Sciatic nerve (tissue), 2 donors: ENCODE measurements around the gene OXT. TPM values are rescaled to one million over a fixed set of nuclear protein-coding genes. Genes with fewer than 3 reads are reported as not detected.
A peak's percentile ranks its signal among the peaks of the same experiment; 100 is the strongest.
"Not testable (repeated sequence)": the region's sequence is repeated elsewhere in the genome, so short reads cannot be mapped to it uniquely, and the experiment has no call there.

ENCODE experiments used
- ATAC-seq: fragments of 200-7000 bp; cut with Tn5 transposase; one replicate; pipeline ENCODE4 v1.9.1; 2020; ENCODE audit warnings: mild to moderate bottlenecking, moderate library complexity
- DNase-seq: peaks from one replicate; pipeline ENCODE4 v3.0.0-alpha.2; 2020; ENCODE audit warnings: low spot score
- intact Hi-C: fragments of 100-400 bp; cut with DNase I; formaldehyde crosslinking; loops from one replicate; pipeline ENCODE4 v1.14.2; 2022
- total RNA-seq: library from RNA; stranded (reverse); fragmentation: NEBNext Ultra II Directional; extraction: Animal tissue kit (Norgen Biotek cat#: 25700); gene quantifications from one replicate; pipeline ENCODE4 v1.2.1, GENCODE V29; 2021
- donor health status: DM: no; HTN: no; CAD: no.
- donor health status: DM: no; HTN: no; CAD: no.

Gene OXT
- total RNA-seq, 1 donor from 2014 or later: not detected

DNA sequence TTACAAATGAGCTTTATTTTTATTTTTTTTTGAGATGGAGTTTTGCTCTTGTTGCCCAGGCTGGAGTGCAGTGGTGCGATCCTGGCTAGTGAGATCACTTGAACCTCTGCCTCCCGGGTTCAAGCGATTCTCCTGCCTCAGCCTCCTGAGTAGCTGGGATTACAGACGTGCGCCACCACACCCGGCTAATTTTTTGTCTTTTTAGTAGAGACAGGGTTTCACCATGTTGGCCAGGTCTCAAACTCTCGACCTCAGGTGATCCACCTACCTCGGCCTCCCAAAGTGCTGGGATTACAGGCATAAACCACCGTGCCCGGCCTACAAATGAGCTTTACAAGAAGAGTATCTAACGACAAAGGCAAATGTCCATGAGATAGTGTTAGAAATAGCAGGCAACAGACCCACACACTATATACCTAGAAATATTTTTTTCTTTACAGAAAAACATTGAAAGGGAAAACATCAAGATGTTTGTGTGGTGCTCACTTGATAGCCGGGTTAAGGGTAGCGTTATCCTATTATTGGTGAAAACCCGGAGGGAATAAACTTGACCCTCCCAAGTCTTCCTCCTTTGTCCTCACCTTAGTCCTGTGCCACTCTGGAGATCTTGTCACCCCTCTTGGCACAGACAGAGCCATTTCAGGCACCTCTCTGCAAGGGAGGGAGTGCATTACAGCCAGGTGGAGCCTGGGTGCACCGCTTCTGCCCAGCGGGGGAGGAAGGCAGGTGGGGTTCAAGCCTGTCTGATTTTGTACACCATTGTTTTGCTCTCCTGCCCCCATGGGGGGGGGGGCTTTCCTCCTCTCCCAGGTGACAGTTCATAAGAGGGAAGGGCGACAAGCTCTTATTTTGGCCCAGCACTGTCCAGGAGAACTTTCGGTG is 34.1 kb downstream of the OXT start:
- ATAC-seq (no peak), DNase-seq (no peak)
- intact Hi-C loops: no loop called here

DNA sequence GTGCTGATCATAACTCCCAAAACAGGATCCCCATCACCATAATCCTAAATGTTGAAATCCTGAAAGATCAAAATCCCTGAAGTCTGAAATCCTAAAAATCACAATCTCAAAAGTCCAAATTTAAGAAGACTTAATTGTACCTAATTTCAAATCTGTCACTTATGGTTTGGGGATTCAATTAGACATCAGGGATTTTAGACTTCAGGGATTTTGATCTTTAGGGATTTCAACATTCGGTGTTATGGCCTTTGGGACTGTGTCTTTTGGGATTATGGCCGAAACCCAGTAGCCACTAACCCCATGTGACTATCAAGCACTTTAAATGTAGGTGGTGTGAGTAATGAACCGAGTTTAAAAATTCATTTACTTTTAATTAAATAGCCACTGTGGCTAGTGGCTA is 34.8 kb downstream of the OXT start:
- no peak for DNase-seq
- intact Hi-C loops: no loop called here
- ATAC-seq: no peak

DNA sequence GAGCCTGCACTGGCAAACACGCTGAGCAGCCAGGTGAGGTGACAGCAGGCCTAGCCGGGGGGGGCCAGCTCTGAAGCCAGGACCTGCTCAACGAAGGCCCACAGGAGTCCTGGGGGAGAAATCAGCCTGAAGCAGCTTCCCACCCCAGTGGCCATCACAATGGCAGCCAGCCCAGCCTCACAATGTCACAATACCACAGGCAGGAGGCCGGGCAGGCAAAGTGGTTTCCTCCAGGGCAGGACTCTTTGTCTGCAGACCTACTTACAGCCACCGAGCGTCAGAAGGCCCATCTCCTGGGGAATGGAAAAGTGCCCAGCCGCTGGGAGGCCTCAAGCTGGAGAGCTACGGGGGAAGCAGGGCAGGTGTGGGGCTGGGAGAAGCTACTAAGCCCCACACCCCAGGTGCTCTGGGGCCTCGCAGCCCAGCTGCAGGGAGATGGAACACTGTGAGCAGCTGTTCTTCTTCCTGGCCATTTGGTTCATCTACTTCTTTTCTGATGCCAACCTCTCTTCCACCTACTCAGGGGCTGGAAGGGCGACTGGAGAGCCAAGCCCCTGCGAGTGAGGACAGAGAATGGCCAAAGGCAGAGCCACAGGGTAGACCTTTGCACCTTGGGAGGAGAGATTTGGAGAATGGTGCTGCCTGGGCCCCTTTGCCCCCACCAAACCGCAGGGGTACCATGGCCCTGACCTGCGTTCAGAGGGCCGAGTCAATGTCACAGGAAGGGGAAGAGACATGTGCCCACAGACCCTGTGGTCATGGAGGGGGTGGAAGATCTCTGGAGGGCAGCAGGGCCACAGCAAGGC is 35.4 kb downstream of the OXT start:
- intact Hi-C loops: no loop called here
- ATAC-seq (no peak), DNase-seq (no peak)

DNA sequence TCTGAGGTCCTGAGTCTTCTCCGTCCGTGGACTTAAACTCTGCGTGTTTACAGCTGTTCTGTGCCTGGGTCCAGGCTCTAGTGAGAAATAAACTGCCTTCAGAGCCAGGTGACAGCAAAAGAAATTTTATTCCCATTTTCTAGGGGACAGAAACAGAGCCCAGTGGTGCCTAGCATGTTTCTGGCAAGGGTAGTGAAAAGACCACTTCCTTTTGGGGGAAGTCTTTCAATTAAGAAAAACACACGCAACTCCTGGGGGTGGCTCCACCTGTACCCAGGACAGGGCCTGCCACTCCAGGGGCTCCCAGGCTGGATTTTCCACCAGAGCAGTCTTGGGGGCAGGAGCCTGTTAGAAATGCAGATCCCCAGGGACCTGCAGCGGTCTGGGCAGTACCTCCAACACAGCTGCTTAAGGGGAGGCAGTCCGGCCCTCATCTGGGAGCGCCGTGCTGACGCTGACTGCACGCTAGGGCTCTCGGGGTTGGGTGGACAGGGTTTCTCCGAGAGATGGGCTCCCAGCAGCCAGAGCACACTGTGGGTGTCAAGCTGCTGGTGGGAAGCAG is 36.1 kb downstream of the OXT start:
- DNase-seq (no peak), ATAC-seq (no peak)
- intact Hi-C loops: no loop called here

DNA sequence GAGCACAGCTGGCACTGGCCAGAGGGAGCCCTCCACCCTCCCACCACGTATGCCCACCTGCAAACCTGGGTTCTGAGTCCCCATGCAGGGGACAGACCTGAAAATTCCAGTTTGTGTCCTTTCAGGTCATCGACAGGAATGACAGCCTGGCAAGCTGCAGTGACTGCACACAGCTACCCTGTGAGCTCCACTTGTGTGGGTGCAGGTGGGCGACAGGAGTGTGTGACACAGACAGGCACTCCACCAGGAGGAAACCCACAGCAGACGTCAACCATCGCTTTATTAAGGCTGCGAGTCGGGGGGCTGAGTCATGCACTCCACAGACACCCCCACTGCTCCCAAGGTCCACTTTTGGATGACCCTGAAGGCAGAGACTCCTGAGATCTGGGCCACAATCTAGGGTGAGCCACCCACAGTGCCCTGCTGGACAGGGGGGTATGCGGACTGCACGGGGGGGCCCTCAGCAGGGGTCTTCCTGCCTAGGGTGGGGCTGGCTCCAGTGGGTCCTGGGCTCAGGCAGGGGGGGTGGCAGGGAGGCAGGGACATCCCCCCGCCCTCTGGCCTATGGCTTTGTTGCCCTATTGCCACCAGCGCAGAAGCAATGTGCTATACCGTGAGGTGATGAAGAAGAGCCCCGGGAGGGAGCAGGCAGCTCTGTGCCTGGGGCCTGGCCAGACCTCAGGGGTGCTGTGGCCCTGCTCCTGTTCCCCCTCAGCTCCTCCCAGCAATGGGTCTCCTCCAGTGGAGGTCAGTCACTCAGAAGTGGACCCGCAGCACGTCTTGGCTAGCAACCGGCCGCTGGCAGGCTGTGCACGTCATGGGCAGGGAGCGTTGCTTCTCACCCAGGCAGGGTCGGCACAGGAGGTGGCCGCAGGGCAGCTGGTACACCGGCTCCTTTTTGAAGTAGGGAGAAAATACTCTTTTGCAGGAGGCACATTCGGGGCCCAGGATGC is 38.2 kb downstream of the OXT start:
- intact Hi-C loops: no loop called here
- DNase-seq (no peak), ATAC-seq (no peak)

DNA sequence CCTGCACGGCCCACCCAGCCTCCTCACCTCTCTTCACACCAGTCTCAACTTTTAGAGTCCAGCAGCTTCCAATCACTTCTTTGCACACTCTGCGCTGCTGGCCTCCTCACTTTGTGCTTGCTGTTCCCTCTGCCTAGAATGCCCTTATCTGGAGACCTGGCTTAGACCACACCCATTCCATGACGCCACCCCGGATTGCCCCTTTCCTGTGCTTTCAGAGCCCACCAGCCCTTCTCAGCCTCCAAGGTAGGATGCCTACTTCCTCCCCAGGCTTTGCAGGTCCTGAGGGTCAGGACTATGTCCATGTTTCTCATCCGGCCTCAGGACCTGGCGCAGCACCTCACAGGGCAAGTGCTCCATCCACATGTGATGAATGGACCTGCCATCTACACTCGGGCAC is 40.1 kb downstream of the OXT start:
- ATAC-seq (no peak), DNase-seq (no peak)
- intact Hi-C loops: no loop called here

DNA sequence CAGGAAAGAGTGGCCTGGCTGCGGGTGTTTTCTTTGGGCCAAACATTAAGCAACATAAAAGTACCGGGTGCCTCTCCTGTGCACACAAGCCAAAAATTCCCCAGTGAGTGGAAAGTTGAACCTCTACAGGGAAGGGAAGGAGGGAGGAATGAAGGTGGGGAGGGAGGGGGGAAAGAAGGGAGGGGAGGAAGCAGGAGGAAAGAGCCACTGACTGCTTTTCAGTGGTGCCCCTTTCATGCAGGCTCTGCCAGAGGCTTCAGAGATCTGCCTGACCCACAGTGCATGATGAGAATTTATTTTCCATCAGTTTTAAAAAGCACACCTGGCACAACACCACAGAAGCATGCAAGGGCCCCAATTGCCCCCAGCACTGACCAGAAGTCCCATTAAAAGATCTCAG is 40.6 kb downstream of the OXT start:
- DNase-seq (no peak), ATAC-seq (no peak)
- intact Hi-C loops: no loop called here

DNA sequence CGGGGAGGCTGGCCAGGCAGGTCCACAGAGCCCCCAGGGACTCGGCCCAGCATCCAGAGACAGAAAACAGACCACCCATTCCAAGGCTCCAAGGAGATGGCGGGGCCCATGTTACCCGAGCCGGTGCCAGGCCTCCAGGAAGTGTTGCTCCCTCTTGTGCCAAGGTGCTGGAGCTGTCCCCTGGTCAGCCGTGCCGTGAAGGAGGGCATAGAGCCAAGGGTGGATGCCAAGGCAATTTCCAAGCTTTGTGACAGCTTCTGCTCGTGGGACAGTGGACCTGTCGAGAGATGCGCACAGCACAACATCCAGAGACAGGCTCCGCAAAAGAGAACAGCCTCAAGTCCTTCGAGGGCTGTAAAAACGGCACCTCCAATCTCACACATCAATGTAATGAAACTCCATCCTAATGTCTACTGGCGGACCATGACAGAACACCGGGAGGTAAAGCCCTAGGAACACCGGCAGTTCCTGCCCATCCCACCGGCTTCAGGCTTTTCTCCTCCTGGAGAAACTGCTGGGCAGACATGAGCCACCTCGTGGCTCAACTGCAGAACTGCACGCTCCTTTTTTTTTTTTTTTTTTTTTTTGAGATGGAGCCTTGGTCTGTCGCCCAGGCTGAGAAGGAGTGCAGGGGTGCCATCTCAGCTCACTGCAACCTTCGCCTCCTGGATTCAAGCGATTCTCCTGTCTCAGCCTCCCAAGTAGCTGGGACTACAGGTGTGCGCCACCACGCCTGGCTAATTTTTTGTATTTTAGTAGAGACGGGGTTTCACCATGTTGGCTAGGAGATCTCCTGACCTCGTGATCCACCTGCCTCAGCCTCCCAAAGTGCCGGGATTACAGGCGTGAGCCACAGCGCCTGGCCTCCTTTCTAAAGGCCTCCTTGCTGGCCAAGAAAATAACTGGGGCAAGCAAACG is 44.0 kb downstream of the OXT start:
- DNase-seq (no peak), ATAC-seq (peak; percentile 26)
- intact Hi-C loops: no loop called here

DNA sequence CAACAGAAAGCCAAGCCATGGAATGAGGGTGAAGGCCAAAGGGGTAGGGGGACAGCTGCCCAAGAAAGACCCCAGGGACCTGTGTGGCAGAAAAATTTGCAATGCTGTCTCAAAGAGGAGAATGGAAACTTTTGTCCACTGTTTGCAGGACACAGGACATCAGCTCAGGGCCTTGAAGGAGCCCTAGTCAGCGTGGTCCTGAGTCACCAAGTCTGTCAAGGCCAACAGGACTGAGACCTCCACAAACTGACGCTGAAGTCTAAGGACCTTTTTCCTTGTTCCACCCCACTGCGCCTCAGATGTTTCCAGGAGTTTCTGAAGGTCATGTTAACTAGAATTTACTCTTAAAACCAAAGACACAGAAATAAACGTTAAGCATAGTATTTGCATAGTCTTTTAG is 44.9 kb downstream of the OXT start:
- ATAC-seq: no peak
- intact Hi-C loops: no loop called here
- no peak for DNase-seq

DNA sequence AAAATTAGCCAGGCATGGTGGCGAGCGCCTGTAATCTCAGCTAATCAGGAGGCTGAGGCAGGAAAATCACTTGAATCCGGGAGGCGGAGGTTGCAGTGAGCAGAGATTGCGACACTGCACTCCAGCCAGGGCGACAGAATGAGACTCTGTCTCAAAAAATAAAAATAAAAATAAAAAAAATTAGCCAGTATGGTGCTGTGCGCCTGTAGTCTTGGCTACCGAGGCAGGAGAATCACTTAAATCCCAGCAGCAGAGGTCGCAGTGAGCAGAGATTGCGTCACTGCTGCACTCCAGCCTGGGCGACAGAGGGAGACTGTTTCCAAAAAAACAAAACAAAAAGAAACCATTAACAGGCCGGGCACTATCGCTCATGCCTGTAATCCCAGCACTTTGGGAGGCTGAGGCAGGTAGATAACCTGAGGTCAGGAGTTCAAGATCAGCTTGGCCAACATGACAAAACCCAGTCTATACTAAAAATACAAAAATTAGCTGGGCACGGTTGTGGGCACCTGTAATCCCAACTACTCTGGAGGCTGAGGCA is 46.5 kb downstream of the OXT start:
- intact Hi-C loops: not testable (repeated sequence)
- peak; percentile 94 for ATAC-seq
- DNase-seq: peak; percentile 71

DNA sequence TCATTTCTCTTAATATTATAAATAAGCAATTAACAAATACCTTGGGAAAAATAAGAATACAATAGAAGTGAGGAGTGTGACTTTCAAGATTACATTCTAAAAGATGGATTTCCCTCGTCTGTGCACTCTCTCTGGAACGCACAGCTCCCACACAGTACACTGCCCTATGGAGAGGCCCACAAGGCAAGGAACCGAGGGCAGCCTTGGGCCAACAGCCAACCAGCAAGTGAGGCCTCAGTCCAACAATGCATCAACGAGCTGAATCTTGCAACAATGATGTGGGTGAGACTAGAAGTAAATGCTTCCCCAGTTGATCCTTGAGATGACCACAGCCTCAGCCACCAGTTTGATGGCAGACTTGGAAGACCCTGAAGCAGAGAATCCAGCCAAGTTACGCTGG is 47.6 kb downstream of the OXT start:
- intact Hi-C loops: no loop called here
- DNase-seq (no peak), ATAC-seq (no peak)

DNA sequence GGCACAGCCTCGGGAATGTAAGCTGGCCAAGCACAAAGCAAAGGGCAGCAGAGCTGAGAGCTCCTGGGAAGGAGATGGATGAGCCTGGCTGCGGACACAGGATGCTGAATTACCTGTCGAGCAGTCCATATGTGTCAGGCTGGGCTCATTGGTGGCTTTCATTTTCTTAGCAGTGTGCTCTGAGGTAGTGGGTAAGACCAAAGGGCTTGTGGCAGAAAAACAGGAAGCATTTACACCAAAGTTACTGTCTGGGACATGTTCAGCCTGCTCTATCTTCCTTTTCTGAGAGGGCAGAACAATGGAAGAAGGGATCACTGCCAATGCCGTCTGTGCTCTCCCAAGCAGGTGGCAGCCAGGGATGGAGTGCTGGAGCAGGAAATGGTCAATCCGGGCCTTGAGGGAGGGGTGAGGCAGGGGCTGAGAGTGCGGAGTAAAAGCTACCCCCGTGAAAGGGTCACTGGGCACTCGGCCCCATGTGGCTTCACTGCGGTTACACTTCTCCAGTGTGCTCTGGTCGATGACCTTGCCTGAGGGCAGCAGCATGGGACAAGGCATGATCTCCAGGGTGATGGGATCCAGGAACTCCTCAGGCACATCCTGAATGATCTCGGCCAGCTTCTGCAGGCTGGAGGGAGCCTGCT is 50.0 kb downstream of the OXT start:
- no peak for ATAC-seq

More for the DNA sequence above, 50.0 kb downstream of the OXT start:
- DNase-seq: no peak
- intact Hi-C loops: no loop called here

Other genes starting within 250 kb of the OXT start
- 40.4 TPM for gene PCED1A, start 231.0 kb upstream of the OXT start, total RNA-seq
- 40.0 TPM for gene VPS16, start 230.9 kb upstream of the OXT start, total RNA-seq
- 81.7 TPM for gene PTPRA, start 198.1 kb upstream of the OXT start, total RNA-seq
- not detected for gene GNRH2, start 28.0 kb upstream of the OXT start, total RNA-seq
- 29.6 TPM for gene MRPS26, start 25.6 kb upstream of the OXT start, total RNA-seq
- not detected for gene AVP, start 13.1 kb downstream of the OXT start, total RNA-seq
- 9.4 TPM for gene FASTKD5, start 88.2 kb downstream of the OXT start, total RNA-seq
- gene UBOX5, start 88.2 kb downstream of the OXT start, total RNA-seq: 8.1 TPM
- gene LZTS3, start 101.9 kb downstream of the OXT start, total RNA-seq: 10.5 TPM
- 68.2 TPM for gene DDRGK1, start 133.1 kb downstream of the OXT start, total RNA-seq
- gene ITPA, start 137.9 kb downstream of the OXT start, total RNA-seq: 32.8 TPM
- gene SLC4A11, start 167.6 kb downstream of the OXT start, total RNA-seq: 0.89 TPM